Naive thymus-derived CD8-positive, alpha-beta T cell (primary cell): Measurements from ENCODE around the gene DCC. TPM values are rescaled to one million over a fixed set of nuclear protein-coding genes. Genes with fewer than 3 reads are reported as not detected.
A peak's percentile ranks its signal among the peaks of the same experiment; 100 is the strongest.

Experiments
- ATAC-seq, 2 donors: fragments of 150-1000 bp; cut with Tn5 transposase in 1 of 2; sonication (Bioruptor Pico), chemical (Tn5 transposase) in 1 of 2; 1 replicate in 1 of 2; 2 replicates in 1 of 2; pipeline ENCODE4 v1.10.0; 2021; ENCODE audit warnings: mild to moderate bottlenecking in 2 of 2, moderate library complexity in 2 of 2
- POLR2A ChIA-PET: fragments of 350-600 bp; sonication (Branson Sonifier 250); formaldehyde crosslinking; loops from one replicate; lab custom pipeline; 2021; ENCODE audit warnings: antibody characterized with exemption; lab: Charles Lee
- DNase-seq, 10 donors: peaks; one replicate each; pipeline versions ENCODE4 v3.0.0 to v3.0.0-alpha.2; 2020 to 2022
- H3K27ac Mint-ChIP-seq, 10 donors: one replicate each; pipeline ENCODE4 v1.8.0; 2020 to 2022; ENCODE audit warnings: mild to moderate bottlenecking in 10 of 10, mixed read lengths in 10 of 10, moderate library complexity in 4 of 10, inconsistent platforms in 1 of 10
- H3K27me3 Mint-ChIP-seq, 5 donors: one replicate each; pipeline ENCODE4 v1.8.0; 2021 to 2022; ENCODE audit warnings: mixed read lengths in 5 of 5
- H3K36me3 Mint-ChIP-seq, 3 donors: one replicate each; pipeline ENCODE4 v1.8.0; 2020 to 2022; ENCODE audit warnings: mixed read lengths in 3 of 3, mild to moderate bottlenecking in 2 of 3, inconsistent platforms in 1 of 3
- H3K4me1 Mint-ChIP-seq, 4 donors: one replicate each; pipeline ENCODE4 v1.8.0; 2021 to 2022; ENCODE audit warnings: mixed read lengths in 4 of 4
- H3K4me3 Mint-ChIP-seq, 10 donors: one replicate each; pipeline ENCODE4 v1.8.0; 2020 to 2022; ENCODE audit warnings: mild to moderate bottlenecking in 10 of 10, mixed read lengths in 10 of 10, moderate library complexity in 6 of 10, inconsistent platforms in 1 of 10
- H3K9me3 Mint-ChIP-seq, 9 donors: one replicate each; pipeline ENCODE4 v1.8.0; 2020 to 2022; ENCODE audit warnings: mixed read lengths in 9 of 9, mild to moderate bottlenecking in 3 of 9, inconsistent platforms in 1 of 9, moderate library complexity in 1 of 9
- polyA plus RNA-seq, 3 donors: library from polyadenylated mRNA; unstranded; fragments of 300-500 nt; fragmentation: Illumina TruSeq; gene quantifications; one replicate each; pipeline ENCODE4 v1.2.3, GENCODE V29; 2021
- total RNA-seq, 8 experiments: library from RNA in 2 of 8; stranded (reverse) in 2 of 8; gene quantifications; one replicate each; pipeline ENCODE4 v1.2.3 and lab custom pipeline; 2021 to 2026

The DCC gene
- total and polyA plus RNA-seq, 5 experiments from 2014 or later, result not detected

GRCh38 chr18:52829876-52830405, 489.9 kb downstream of the DCC start:
- DNase-seq, result no peak
- Mint-ChIP-seq H3K36me3 (no peaks in the 10 kb centered on the region), H3K9me3 (peaks cover 0 to 10% (median 1%) of the 10 kb centered on the region in 9 donors), H3K4me1 (no peaks in the 10 kb centered on the region), H3K27me3 (no peaks in the 10 kb centered on the region), H3K27ac (no peak overlapping the region), H3K4me3 (no peak overlapping the region)
- POLR2A ChIA-PET, result no interaction called here
- ATAC-seq, result no peak

GRCh38 chr18:52844323-52844722, 504.3 kb downstream of the DCC start:
- ATAC-seq, result no peak
- Mint-ChIP-seq H3K4me3 (no peak overlapping the region), H3K27me3 (no peaks in the 10 kb centered on the region), H3K9me3 (peaks cover 0 to 12% (median 8%) of the 10 kb centered on the region in 9 donors), H3K27ac (no peak overlapping the region), H3K4me1 (no peaks in the 10 kb centered on the region), H3K36me3 (no peaks in the 10 kb centered on the region)
- POLR2A ChIA-PET, result no interaction called here
- DNase-seq, result no peak

GRCh38 chr18:52845036-52845435, 505.0 kb downstream of the DCC start:
- peaks cover 0 to 12% (median 8%) of the 10 kb centered on the region in 9 donors for H3K9me3 Mint-ChIP-seq
- no peak for ATAC-seq
- H3K27me3 Mint-ChIP-seq, result no peaks in the 10 kb centered on the region
- H3K4me1 Mint-ChIP-seq, result no peaks in the 10 kb centered on the region
- DNase-seq, result no peak
- no peaks in the 10 kb centered on the region for H3K36me3 Mint-ChIP-seq
- no peak overlapping the region for H3K27ac Mint-ChIP-seq
- POLR2A ChIA-PET, result no interaction called here
- H3K4me3 Mint-ChIP-seq, result no peak overlapping the region

- H3K27ac Mint-ChIP-seq, result no peak overlapping the region
- no peak overlapping the region for H3K4me3 Mint-ChIP-seq
- ATAC-seq (no peak), DNase-seq (no peak)
- no peaks in the 10 kb centered on the region for H3K27me3 Mint-ChIP-seq
- peaks cover 0 to 3% (median 1%) of the 10 kb centered on the region in 9 donors for H3K9me3 Mint-ChIP-seq
- POLR2A ChIA-PET, result no interaction called here
- H3K36me3 Mint-ChIP-seq, result no peaks in the 10 kb centered on the region
- H3K4me1 Mint-ChIP-seq, result no peaks in the 10 kb centered on the region
These were observed 510.1 kb downstream of the DCC start for GRCh38 chr18:52850031-52850560.

- Mint-ChIP-seq H3K27me3 (no peaks in the 10 kb centered on the region), H3K9me3 (peaks cover 0 to 17% (median 3%) of the 10 kb centered on the region in 9 donors), H3K27ac (no peak overlapping the region), H3K36me3 (no peaks in the 10 kb centered on the region), H3K4me1 (no peaks in the 10 kb centered on the region), H3K4me3 (no peak overlapping the region)
- ATAC-seq, result no peak
- POLR2A ChIA-PET, result no interaction called here
- DNase-seq, result no peak
These were observed 521.6 kb downstream of the DCC start for GRCh38 chr18:52861558-52861957.

GRCh38 chr18:52869349-52869923, 529.4 kb downstream of the DCC start:
- H3K4me1 Mint-ChIP-seq, result no peaks in the 10 kb centered on the region
- DNase-seq (peak in 1 of 10 donors; percentile 60), ATAC-seq (no peak)
- no peaks in the 10 kb centered on the region for H3K27me3 Mint-ChIP-seq
- H3K4me3 Mint-ChIP-seq, result no peak overlapping the region
- POLR2A ChIA-PET, result no interaction called here
- H3K27ac Mint-ChIP-seq, result no peak overlapping the region
- peaks cover 0 to 10% (median 2%) of the 10 kb centered on the region in 9 donors for H3K9me3 Mint-ChIP-seq
- H3K36me3 Mint-ChIP-seq, result no peaks in the 10 kb centered on the region

GRCh38 chr18:52869942-52870907, 530.2 kb downstream of the DCC start:
- Mint-ChIP-seq H3K27me3 (no peaks in the 10 kb centered on the region), H3K9me3 (peaks cover 0 to 10% (median 2%) of the 10 kb centered on the region in 9 donors), H3K4me1 (no peaks in the 10 kb centered on the region), H3K27ac (no peak overlapping the region), H3K4me3 (no peak overlapping the region), H3K36me3 (no peaks in the 10 kb centered on the region)
- POLR2A ChIA-PET, result no interaction called here
- ATAC-seq (no peak), DNase-seq (no peak)

GRCh38 chr18:52874774-52875173, 534.8 kb downstream of the DCC start:
- POLR2A ChIA-PET, result no interaction called here
- ATAC-seq (no peak), DNase-seq (no peak)
- H3K36me3 Mint-ChIP-seq, result no peaks in the 10 kb centered on the region
- H3K27me3 Mint-ChIP-seq, result no peaks in the 10 kb centered on the region
- no peak overlapping the region for H3K27ac Mint-ChIP-seq
- H3K4me1 Mint-ChIP-seq, result no peaks in the 10 kb centered on the region
- peaks cover 0 to 12% (median 5%) of the 10 kb centered on the region in 9 donors for H3K9me3 Mint-ChIP-seq
- H3K4me3 Mint-ChIP-seq, result no peak overlapping the region

- no peak for ATAC-seq
- Mint-ChIP-seq H3K27me3 (no peaks in the 10 kb centered on the region), H3K4me3 (no peak overlapping the region), H3K4me1 (no peaks in the 10 kb centered on the region), H3K27ac (no peak overlapping the region), H3K36me3 (no peaks in the 10 kb centered on the region), H3K9me3 (peaks cover 0 to 12% (median 5%) of the 10 kb centered on the region in 9 donors)
- POLR2A ChIA-PET, result no interaction called here
- DNase-seq, result no peak
These were observed 535.7 kb downstream of the DCC start for GRCh38 chr18:52875725-52876124.

GRCh38 chr18:52888014-52888413, 548.0 kb downstream of the DCC start:
- H3K4me1 Mint-ChIP-seq, result no peaks in the 10 kb centered on the region
- H3K9me3 Mint-ChIP-seq, result peaks cover 0 to 12% (median 4%) of the 10 kb centered on the region in 9 donors
- H3K4me3 Mint-ChIP-seq, result no peak overlapping the region
- H3K36me3 Mint-ChIP-seq, result no peaks in the 10 kb centered on the region
- POLR2A ChIA-PET, result no interaction called here
- no peaks in the 10 kb centered on the region for H3K27me3 Mint-ChIP-seq
- H3K27ac Mint-ChIP-seq, result no peak overlapping the region
- ATAC-seq, result no peak
- DNase-seq, result no peak

- H3K4me1 Mint-ChIP-seq, result no peaks in the 10 kb centered on the region
- peaks cover 0 to 12% (median 0%) of the 10 kb centered on the region in 9 donors for H3K9me3 Mint-ChIP-seq
- no peaks in the 10 kb centered on the region for H3K36me3 Mint-ChIP-seq
- no peaks in the 10 kb centered on the region for H3K27me3 Mint-ChIP-seq
- no peak overlapping the region for H3K4me3 Mint-ChIP-seq
- POLR2A ChIA-PET, result no interaction called here
- no peak overlapping the region for H3K27ac Mint-ChIP-seq
- DNase-seq (no peak), ATAC-seq (no peak)
These were observed 554.8 kb downstream of the DCC start for GRCh38 chr18:52894801-52895200.

GRCh38 chr18:52897611-52898484, 557.9 kb downstream of the DCC start:
- DNase-seq (no peak), ATAC-seq (no peak)
- Mint-ChIP-seq H3K27ac (no peak overlapping the region), H3K27me3 (no peaks in the 10 kb centered on the region), H3K9me3 (peaks cover 0 to 2% (median 0%) of the 10 kb centered on the region in 9 donors), H3K4me3 (no peak overlapping the region), H3K4me1 (no peaks in the 10 kb centered on the region), H3K36me3 (no peaks in the 10 kb centered on the region)
- POLR2A ChIA-PET, result no interaction called here
